HL-60 (cell line): ENCODE data around the gene JPT2.

ENCODE experiments used
- CTCF ChIP-seq: IDR thresholded peaks from one replicate; pipeline ENCODE4 v1.5.1; 2011; ENCODE audit warnings: low read length, control low read depth, inconsistent platforms; ENCODE audit not compliant: insufficient read depth
- GABPA ChIP-seq: IDR thresholded peaks from 2 replicates; pipeline ENCODE4 v1.6.1; 2012; ENCODE audit warnings: low read depth
- POLR2AphosphoS5 ChIP-seq: IDR thresholded peaks from 2 replicates; pipeline ENCODE4 v1.6.1; 2012; ENCODE audit warnings: low read depth
- REST ChIP-seq: IDR thresholded peaks from 2 replicates; pipeline ENCODE4 v1.6.1; 2012; ENCODE audit warnings: low read depth; ENCODE audit not compliant: insufficient replicate concordance
- SPI1 ChIP-seq: IDR thresholded peaks from 2 replicates; pipeline ENCODE4 v1.6.1; 2012; ENCODE audit warnings: low read depth, mild to moderate bottlenecking, borderline replicate concordance

GRCh38 chr16:1743376-1744337 lies 65.6 kb downstream of the JPT2 start:
- TF ChIP-seq CTCF (no peak), SPI1 (no peak), REST (no peak), POLR2AphosphoS5 (no peak), GABPA (no peak)
